Stimulated activated CD4-positive, alpha-beta T cell treated with anti-CD3 and anti-CD28 coated beads, TNF-alpha, amount 100 ng/mL, for 24 hours (primary cell): Measurements from ENCODE around the gene ECEL1.
"Not testable (repeated sequence)": the region's sequence is repeated elsewhere in the genome, so short reads cannot be mapped to it uniquely, and the experiment has no call there.

Experiments
- DNase-seq, 3 experiments: peaks; one replicate each; pipeline ENCODE4 v3.0.0-alpha.2; 2020; ENCODE audit warnings: low read depth in 3 of 3

The ECEL1 gene

GRCh38 chr2:232458661-232459418 is 28.8 kb downstream of the ECEL1 start:
- no peak for DNase-seq

DNA sequence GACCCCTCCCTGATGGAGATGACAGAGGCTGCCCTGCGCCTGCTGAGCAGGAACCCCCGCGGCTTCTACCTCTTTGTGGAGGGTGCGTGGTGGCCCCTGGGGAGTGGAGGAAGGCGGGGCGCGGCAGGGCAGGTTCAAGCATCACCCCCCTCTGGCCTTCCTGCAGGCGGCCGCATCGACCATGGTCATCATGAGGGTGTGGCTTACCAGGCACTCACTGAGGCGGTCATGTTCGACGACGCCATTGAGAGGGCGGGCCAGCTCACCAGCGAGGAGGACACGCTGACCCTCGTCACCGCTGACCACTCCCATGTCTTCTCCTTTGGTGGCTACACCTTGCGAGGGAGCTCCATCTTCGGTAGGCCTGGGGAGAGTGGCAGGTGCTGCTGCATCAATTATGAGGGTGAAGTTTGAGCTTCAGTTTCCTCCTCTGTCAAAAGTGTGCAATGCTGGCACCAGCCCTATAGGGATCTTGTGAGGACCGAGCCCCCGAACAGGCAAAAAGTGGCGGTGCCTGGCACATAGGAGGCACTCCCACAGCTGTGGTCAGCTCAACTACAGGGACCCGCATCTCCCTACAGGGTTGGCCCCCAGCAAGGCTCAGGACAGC is 29.5 kb downstream of the ECEL1 start:
- no peak for DNase-seq

DNA sequence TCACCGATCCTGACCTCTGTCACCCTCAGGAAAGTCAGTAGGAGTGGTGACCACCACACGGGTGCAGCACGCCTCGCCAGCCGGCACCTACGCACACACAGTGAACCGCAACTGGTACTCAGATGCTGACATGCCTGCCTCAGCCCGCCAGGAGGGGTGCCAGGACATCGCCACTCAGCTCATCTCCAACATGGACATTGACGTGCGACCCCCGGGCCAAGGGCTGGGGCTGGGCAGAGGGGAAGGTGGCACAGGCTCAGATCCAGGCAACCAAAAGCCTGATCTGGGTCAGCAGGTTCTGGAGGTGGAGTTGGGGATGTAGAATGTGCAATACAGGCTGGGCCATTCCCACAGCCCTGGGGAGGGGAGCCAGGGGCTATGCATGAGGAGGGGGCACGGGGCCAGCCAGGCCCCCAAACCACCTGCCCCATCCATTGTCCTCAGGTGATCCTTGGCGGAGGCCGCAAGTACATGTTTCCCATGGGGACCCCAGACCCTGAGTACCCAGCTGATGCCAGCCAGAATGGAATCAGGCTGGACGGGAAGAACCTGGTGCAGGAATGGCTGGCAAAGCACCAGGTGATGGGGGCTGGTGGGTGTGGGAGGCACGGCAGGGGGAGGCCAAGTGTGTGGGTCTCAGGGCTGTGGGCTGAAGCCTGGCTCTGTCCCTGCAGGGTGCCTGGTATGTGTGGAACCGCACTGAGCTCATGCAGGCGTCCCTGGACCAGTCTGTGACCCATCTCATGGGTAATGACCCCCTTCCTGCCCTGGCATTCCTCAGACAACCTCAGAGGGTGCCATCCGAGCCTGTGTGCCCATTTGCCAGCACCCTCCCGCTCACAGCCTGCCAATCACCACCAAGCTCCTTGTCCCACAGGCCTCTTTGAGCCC is 30.3 kb downstream of the ECEL1 start:
- no peak for DNase-seq

DNA sequence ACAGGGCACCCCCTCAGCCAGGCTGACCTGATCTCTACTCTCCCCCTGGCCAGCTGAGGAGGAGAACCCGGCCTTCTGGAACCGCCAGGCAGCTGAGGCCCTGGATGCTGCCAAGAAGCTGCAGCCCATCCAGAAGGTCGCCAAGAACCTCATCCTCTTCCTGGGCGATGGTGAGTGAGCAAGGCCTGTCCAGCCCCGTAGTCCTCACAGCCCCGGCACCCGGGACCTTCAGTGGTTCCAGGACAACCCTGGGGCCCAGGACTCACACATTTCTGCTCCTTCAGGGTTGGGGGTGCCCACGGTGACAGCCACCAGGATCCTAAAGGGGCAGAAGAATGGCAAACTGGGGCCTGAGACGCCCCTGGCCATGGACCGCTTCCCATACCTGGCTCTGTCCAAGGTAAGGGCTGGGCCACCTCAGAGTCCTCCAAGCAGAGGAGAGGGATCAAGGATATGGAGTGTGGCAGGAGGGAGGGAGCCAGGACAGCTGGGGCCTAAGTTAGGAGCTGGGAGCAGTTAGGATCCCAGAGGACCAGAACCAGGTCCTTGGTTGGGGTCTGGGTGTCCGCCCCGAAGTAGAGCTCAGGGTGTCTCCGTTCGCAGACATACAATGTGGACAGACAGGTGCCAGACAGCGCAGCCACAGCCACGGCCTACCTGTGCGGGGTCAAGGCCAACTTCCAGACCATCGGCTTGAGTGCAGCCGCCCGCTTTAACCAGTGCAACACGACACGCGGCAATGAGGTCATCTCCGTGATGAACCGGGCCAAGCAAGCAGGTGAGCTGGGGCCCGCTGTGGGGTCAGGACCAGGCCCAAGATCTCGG is 31.1 kb downstream of the ECEL1 start:
- DNase-seq, result no peak

DNA sequence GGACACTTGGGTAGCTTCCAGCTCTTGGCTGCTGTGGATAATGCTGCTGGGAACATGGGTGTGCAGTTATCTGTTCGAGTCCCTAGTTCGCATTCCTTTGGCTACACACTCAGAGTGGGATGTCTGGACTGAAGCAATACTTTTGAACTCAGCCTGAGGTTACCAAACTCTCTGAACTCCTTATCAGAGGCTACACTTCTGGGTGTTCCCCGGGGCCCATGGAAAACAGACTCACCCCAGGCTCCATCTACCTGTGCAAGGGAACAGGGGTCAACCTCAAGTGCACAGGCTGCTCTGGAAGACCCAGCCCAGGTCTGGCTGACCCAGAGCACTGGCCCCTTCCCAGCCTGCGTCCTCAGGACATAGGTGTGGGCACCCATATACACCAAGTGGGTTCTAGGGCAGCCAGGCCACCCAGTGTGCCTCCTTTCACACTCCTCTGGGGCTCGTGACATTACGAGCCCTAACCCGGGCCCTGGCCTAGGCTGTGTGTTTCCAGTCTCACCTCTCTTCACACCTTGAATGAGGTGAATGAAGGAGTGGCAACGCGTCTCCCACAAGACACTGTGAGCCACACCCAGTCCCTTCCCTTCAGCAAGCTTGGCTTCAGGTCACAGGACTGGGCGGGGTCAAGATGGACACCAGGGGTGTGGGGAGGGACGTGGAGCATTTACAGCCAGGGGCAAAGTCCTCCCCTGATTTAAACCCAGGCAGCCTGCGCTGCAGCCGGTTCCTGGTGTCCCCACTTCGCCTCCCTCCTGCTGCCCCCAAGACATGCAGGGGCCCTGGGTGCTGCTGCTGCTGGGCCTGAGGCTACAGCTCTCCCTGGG is 32.0 kb downstream of the ECEL1 start, which contains the start of gene ALPI:
ALPI (plus strand) TSS at position 728 of the 830 bp plus-strand sequence; CDS start at position 775, 47 bp downstream.
- no peak for DNase-seq

DNA sequence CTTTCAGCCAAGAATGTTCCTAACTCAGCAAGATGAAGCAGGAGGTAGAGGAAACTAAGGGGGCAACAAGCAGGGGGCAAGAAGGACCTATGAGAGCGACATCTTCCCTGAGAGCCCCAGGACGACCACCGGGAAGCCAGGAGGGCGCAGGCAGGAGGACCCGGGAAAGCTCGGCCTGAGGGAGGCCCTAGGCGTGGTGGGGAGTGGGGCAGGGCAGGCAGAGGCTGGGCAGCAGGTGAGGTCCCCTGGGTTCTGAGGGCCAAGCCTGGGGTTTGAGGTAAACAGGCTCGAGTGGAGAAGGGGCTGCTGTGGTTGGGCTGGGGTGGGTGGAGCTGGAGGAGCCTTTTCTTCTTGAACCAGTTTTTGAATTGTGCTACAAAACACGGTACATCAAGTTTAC is 33.0 kb downstream of the ECEL1 start:
- no peak for DNase-seq

GRCh38 chr2:232451645-232452044 is 36.0 kb downstream of the ECEL1 start:
- DNase-seq, result not testable (repeated sequence)

DNA sequence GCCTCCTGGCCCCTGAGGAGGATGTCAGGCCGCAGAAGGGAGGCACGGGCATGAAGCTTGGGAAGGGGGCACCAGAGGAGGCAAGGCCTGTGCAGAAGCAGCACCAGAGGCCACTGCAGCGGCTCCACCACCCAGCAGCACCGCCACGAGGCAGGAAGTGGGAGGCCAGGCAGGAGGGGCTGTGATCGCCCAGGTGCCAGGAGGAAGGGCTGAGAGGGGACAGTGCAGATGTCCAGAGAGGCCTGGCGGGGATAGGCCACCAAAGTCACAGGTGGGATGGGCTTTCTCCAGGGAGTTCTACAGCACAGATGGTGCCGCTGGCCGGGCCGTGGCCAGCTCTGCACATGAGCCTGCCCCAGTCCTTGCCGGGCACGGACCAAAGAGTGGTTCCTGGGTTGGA is 37.7 kb downstream of the ECEL1 start:
- DNase-seq, result no peak

DNA sequence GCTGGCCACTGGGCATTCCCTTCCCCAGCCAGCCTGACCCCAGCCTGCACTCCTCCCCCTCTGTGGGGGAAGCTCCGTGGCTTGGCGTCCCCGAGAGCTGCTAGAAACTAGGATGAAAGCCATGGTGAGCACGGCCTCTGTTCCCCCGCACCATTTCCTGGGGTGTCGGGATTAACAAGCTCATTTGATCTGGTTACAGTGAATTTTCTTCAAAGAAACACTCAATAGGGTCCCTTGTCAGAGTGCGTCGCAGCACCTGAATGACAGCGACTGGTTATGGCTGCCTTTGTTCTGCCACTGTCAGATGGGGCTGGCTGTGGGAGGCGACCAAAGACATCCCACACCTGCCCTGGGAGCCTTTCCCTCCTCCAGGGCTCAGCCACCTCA is 39.3 kb downstream of the ECEL1 start:
- no peak for DNase-seq

DNA sequence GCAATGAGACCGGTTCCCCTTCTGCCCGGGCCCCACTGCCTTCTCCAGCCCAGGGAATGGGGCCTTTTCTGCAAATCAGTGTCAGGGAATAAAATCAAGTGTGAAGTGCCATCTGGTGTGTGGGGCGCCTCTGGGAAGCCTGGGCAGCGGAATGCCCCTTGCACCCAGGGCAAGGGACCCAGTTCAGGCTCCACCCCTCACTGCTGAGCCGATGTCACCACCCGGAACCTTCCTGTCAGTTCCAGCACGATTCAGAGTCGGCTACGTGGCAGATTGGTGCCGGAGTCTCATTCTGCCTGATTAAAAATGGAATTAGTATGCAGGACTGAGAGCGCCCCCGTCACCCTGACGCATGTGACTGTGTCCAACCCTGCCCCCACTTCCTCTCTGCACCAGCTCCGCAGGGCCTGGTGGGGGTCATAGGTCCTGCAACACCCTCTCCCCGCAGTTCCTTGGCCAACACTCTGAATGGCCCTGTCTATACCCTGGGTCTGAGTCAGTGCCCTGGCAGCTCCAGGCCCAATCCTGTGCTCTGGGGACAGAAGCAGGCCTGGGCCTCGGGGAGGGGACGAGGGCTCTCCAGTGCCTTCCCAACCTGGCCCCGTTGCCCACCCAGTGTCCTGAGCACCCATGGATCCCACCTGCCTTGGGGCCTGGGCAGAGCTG is 39.9 kb downstream of the ECEL1 start:
- no peak for DNase-seq

- no peak for DNase-seq
Observed at GRCh38 chr2:232447091-232447620, 40.5 kb downstream of the ECEL1 start.

- DNase-seq, result not testable (repeated sequence)
Observed at GRCh38 chr2:232446266-232446777, 41.3 kb downstream of the ECEL1 start.

DNA sequence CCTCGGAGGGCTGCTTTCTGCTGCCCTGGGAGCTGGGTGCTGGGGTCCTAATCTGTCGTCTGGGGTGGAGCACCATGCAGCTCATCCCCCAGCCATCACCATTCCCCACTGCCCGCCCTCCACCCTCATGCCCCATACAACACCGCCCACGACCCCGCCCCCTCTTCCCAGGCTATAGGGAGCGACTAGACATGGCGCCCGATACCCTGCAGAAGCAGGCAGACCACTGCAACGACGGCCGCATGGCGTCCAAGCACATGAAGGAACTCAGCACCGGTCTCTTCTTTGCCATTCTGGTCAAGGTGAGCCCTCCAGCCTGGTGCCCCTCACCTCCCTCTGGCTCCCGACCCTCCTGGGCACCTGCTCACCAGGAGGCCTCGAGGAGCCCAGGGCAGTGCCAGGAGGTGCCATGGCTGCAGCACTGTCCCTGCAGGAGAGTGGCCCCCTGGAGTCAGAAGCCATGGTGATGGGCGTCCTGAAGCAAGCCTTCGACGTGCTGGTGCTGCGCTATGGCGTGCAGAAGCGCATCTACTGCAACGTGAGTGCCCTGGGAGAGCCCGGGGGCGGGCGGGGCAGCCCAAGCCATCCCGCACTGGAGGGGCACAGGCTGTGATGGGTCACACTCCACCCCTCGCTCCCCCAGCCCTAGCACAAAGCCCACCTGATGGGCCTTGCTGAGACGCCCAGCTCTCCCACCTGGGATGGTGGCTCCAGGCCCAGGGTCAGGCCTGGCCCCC is 42.3 kb downstream of the ECEL1 start:
- not testable (repeated sequence) for DNase-seq

- DNase-seq, result peak; percentile 48 to 73 (median 59)
Observed at GRCh38 chr2:232444409-232445148, 43.1 kb downstream of the ECEL1 start.

- not testable (repeated sequence) for DNase-seq
Observed at GRCh38 chr2:232443669-232444408, 43.8 kb downstream of the ECEL1 start.

GRCh38 chr2:232443047-232443446 is 44.6 kb downstream of the ECEL1 start:
- not testable (repeated sequence) for DNase-seq

GRCh38 chr2:232442431-232442830 is 45.2 kb downstream of the ECEL1 start:
- DNase-seq, result not testable (repeated sequence)
